ENCODE data around the gene ETV4. TPM values are rescaled to one million over a fixed set of nuclear protein-coding genes. Genes with fewer than 3 reads are reported as not detected.

ETV4 gene
- total and polyA plus RNA-seq, 2 of the 13 experiments (the other 11 are each of a cell fraction or from before 2014, with no cell fraction given), result 128 to 330 TPM

DNA sequence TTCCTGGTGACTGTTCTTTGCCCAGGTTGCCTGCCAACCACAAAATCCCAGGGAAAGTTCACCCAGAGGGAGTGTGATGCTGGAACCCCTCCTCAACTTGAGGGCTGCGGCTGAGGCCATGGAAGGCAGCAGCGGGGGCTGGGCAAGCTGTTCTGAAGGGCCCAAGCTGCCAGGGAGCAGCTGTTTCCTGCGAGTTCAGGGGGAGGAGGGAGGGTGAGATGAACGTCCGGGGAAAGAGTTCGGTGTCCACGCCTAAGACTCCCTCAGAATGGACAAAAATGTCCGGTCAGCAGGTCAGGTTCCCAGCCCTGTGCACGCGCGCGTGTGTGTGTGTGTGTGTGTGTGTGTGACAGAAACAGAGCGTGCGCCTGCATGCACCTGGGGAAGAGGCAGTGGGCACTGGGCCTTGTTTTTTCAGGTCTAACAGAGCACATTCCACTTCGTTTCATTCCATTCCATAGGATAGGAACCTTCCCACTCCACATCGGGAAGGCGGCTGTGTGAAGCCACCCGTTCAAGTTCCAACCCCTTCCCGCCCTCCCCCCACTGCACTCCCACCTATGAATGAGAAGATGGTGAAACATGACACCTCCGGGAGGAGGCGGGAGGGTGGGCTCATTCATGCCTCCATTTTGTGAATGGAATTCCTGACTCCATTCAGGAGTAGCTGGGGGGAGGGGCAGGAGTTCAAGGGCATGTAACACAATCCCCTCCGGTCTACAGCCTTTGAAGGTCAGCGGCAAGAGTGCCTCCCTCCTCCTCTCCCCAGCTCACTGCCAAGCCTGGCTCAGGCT is 15.7 kb downstream of the ETV4 start (continued):
- TF ChIP-seq HES4 (CRISPR knock-in tag; IDR thresholded peaks at IDR 0.05; ENCODE audit: borderline replicate concordance), result no peak
- peak; percentile 86 for TF ChIP-seq ZMYM4 (CRISPR knock-in tag; IDR thresholded peaks at IDR 0.05)
- TF ChIP-seq SRSF9 (IDR thresholded peaks at IDR 0.05; ENCODE audit: borderline replicate concordance, insufficient read depth, low read depth, low read length, poor library complexity, severe bottlenecking), result no peak
- TF ChIP-seq CC2D1A (CRISPR knock-in tag; IDR thresholded peaks at IDR 0.05), result no peak
- TF ChIP-seq, protein P1, sequence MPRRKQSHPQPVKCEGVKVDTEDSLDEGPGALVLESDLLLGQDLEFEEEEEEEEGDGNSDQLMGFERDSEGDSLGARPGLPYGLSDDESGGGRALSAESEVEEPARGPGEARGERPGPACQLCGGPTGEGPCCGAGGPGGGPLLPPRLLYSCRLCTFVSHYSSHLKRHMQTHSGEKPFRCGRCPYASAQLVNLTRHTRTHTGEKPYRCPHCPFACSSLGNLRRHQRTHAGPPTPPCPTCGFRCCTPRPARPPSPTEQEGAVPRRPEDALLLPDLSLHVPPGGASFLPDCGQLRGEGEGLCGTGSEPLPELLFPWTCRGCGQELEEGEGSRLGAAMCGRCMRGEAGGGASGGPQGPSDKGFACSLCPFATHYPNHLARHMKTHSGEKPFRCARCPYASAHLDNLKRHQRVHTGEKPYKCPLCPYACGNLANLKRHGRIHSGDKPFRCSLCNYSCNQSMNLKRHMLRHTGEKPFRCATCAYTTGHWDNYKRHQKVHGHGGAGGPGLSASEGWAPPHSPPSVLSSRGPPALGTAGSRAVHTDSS (CRISPR knock-in tag; conservative IDR thresholded peaks at IDR 0.05), result no peak
- TF ChIP-seq SRSF1 (optimal IDR thresholded peaks at IDR 0.05; ENCODE audit: low read depth, low read length), result peak; percentile 87
- TF ChIP-seq MLLT10 (CRISPR knock-in tag; IDR thresholded peaks at IDR 0.05), result no peak
- TF ChIP-seq ZFP1 (CRISPR knock-in tag; IDR thresholded peaks at IDR 0.05), result peak; percentile 82; the same call in 1 of the 2 replicates
- TF ChIP-seq EZH2 (conservative IDR thresholded peaks at IDR 0.05; ENCODE audit: low read depth, low read length), result no peak
- TF ChIP-seq IRF2 (CRISPR knock-in tag; IDR thresholded peaks at IDR 0.05), result peak; percentile 97
- no peak for TF ChIP-seq THYN1 (CRISPR knock-in tag; IDR thresholded peaks at IDR 0.05; ENCODE audit: borderline replicate concordance, low read depth)
- TF ChIP-seq AGO2 (optimal IDR thresholded peaks at IDR 0.05; ENCODE audit: low read depth, low read length), result peak; percentile 98
- TF ChIP-seq SNRNP70 (IDR thresholded peaks at IDR 0.05; ENCODE audit: low read depth, low read length), result no peak
- no peak for TF ChIP-seq ZNF777 (CRISPR knock-in tag; IDR thresholded peaks at IDR 0.05)
- no peak for TF ChIP-seq ZNF549 (CRISPR knock-in tag; IDR thresholded peaks at IDR 0.05)
- peak; percentile 63; the same call in 1 of the 2 replicates for TF ChIP-seq YEATS4 (CRISPR knock-in tag; IDR thresholded peaks at IDR 0.05; ENCODE audit: borderline replicate concordance)
- peak; percentile 21; the same call in 1 of the 2 replicates for TF ChIP-seq ZNF557 (CRISPR knock-in tag; IDR thresholded peaks at IDR 0.05)
- TF ChIP-seq SRY (CRISPR knock-in tag; IDR thresholded peaks at IDR 0.05), result no peak
- TF ChIP-seq U2AF2 (IDR thresholded peaks at IDR 0.05; ENCODE audit: low read depth, low read length), result peak; percentile 25; the same call in 1 of the 2 replicates
- TF ChIP-seq ZNF432 (CRISPR knock-in tag; IDR thresholded peaks at IDR 0.05; ENCODE audit: borderline replicate concordance), result no peak
- TF ChIP-seq ZNF839 (CRISPR knock-in tag; IDR thresholded peaks at IDR 0.05; ENCODE audit: borderline replicate concordance), result no peak
- no peak for TF ChIP-seq SMARCE1 (IDR thresholded peaks at IDR 0.05; ENCODE audit: borderline replicate concordance)
- TF ChIP-seq LRRFIP1 (CRISPR knock-in tag; conservative IDR thresholded peaks at IDR 0.05), result no peak
- TF ChIP-seq ZFP36L1 (CRISPR knock-in tag; IDR thresholded peaks at IDR 0.05), result peak; percentile 57
- 0 out of 2 replicates have a peak, but pooled peaks have one; percentile 4 for TF ChIP-seq ZNF138 (CRISPR knock-in tag; IDR thresholded peaks at IDR 0.05; ENCODE audit: low read depth)
- peak; percentile 98 for TF ChIP-seq ZNF343 (CRISPR knock-in tag; IDR thresholded peaks at IDR 0.05)
- TF ChIP-seq ZFP36 (IDR thresholded peaks at IDR 0.05; ENCODE audit: borderline replicate concordance, low read depth, low read length, partially characterized antibody), result no peak
